GM12878 (cell line): ENCODE measurements around the gene POLR1D. TPM values are rescaled to one million over a fixed set of nuclear protein-coding genes. Genes with fewer than 3 reads are reported as not detected.
"Not testable (repeated sequence)": the region's sequence is repeated elsewhere in the genome, so short reads cannot be mapped to it uniquely, and the experiment has no call there.

Experiments
- ATAC-seq: fragments of 200-7000 bp; cut with Tn5 transposase; 3 replicates; pipeline ENCODE4 v1.9.1; 2020; ENCODE audit warnings: mild to moderate bottlenecking, moderate library complexity
- BruUV-seq: library from RNA; stranded (reverse); fragments of 400-500 nt; replicated peaks from 2 replicates; lab custom pipeline; 2021; lab: Mats Ljungman, UMichigan
- CTCF ChIA-PET: fragments of 300-600 bp; sonication (Branson Sonifier 250); formaldehyde crosslinking; extraction: SDS; loops from one replicate; lab custom pipeline; 2021; ENCODE audit warnings: inconsistent platforms; lab: Yijun Ruan, JAX
- POLR2A ChIA-PET: fragments of 350-600 bp; formaldehyde crosslinking; extraction: SDS; loops from one replicate; lab custom pipeline; 2021; ENCODE audit warnings: inconsistent platforms; lab: Charles Lee
- RAD21 ChIA-PET: fragments of 300-600 bp; sonication (Branson Sonifier 250); formaldehyde crosslinking; loops from one replicate; lab custom pipeline; 2023; ENCODE audit warnings: antibody characterized with exemption; ENCODE audit not compliant: unreplicated experiment; lab: Charles Lee
- SMC1A ChIA-PET: fragments of 300-600 bp; sonication (Branson Sonifier 250); formaldehyde crosslinking; loops from one replicate; lab custom pipeline; 2023; ENCODE audit not compliant: unreplicated experiment, uncharacterized antibody; lab: Charles Lee
- DNase-seq: peaks from one replicate; pipeline ENCODE4 v3.0.0-alpha.2; 2011; ENCODE audit warnings: low read depth, low spot score
- FAIRE-seq: peaks from 3 replicates; lab custom pipeline; 2011; peaks lifted over from hg19 to GRCh38; lab: Jason Lieb, UNC
- H2AFZ ChIP-seq: 2 replicates; pipeline ENCODE4 v1.6.0; 2011; ENCODE audit warnings: low read depth, low read length, control low read depth; ENCODE audit not compliant: control insufficient read depth
- H3K27ac ChIP-seq: 2 replicates; pipeline ENCODE4 v1.5.1; 2011; ENCODE audit warnings: control low read depth; ENCODE audit not compliant: control insufficient read depth, insufficient read depth
- H3K27me3 ChIP-seq, 2 experiments: replicated peaks in 1 of 2; 2 replicates each; pipeline versions ENCODE4 v1.6.0 to v1.6.1; 2011; ENCODE audit warnings: low read length in 1 of 2; ENCODE audit not compliant: control insufficient read depth in 2 of 2, insufficient read depth in 2 of 2
- H3K36me3 ChIP-seq, 2 experiments: 2 replicates each; pipeline ENCODE4 v1.5.1; 2011; ENCODE audit warnings: low read length in 1 of 2; ENCODE audit not compliant: control insufficient read depth in 2 of 2, insufficient read depth in 2 of 2
- H3K4me1 ChIP-seq: 2 replicates; pipeline ENCODE4 v1.6.1; 2011; ENCODE audit warnings: mild to moderate bottlenecking, low read length, moderate library complexity, mixed read lengths; ENCODE audit not compliant: control insufficient read depth, insufficient read depth
- H3K4me2 ChIP-seq: 2 replicates; pipeline ENCODE4 v1.6.0; 2011; ENCODE audit warnings: control low read depth; ENCODE audit not compliant: control insufficient read depth, insufficient read depth
- H3K4me3 ChIP-seq: fragments of 200-600 bp; sonication (generic); 2 replicates; pipeline ENCODE4 v1.5.1; 2016
- H3K79me2 ChIP-seq: 2 replicates; pipeline ENCODE4 v1.6.0; 2011; ENCODE audit warnings: low read length; ENCODE audit not compliant: control insufficient read depth, insufficient read depth
- H3K9ac ChIP-seq: 2 replicates; pipeline ENCODE4 v1.8.0; 2011; ENCODE audit warnings: low read length, control low read depth, mixed read lengths; ENCODE audit not compliant: control insufficient read depth, insufficient read depth
- H3K9me3 ChIP-seq: replicated peaks from 3 replicates; pipeline ENCODE4 v1.5.1; 2011; ENCODE audit warnings: mild to moderate bottlenecking, low read length; ENCODE audit not compliant: control insufficient read depth, insufficient read depth
- H4K20me1 ChIP-seq: 2 replicates; pipeline ENCODE4 v1.6.0; 2011; ENCODE audit not compliant: control insufficient read depth, insufficient read depth
- BCL3 ChIP-seq: IDR thresholded peaks from 2 replicates; pipeline ENCODE4 v1.6.1; 2011; ENCODE audit warnings: borderline replicate concordance, low read depth, mild to moderate bottlenecking, moderate library complexity, low read length; ENCODE audit not compliant: insufficient read depth, poor library complexity, severe bottlenecking
- BCLAF1 ChIP-seq: fragments of 450-650 bp; IDR thresholded peaks from 2 replicates; pipeline ENCODE4 v1.6.1; 2017; ENCODE audit warnings: antibody characterized with exemption, mild to moderate bottlenecking, moderate library complexity
- BRCA1 ChIP-seq: IDR thresholded peaks from 2 replicates; pipeline ENCODE4 v1.6.1; 2011; ENCODE audit warnings: low read depth, low read length, improper control_type of control experiment
- CHD4 ChIP-seq: fragments of 200-600 bp; sonication (generic); IDR thresholded peaks from 2 replicates; pipeline ENCODE4 v1.6.1; 2016; ENCODE audit warnings: mild to moderate bottlenecking
- IKZF1 ChIP-seq: fragments of 450-650 bp; conservative IDR thresholded peaks from 2 replicates; pipeline ENCODE4 v1.6.1; 2017; ENCODE audit warnings: antibody characterized with exemption, mild to moderate bottlenecking
- IRF4 ChIP-seq: IDR thresholded peaks from 2 replicates; pipeline ENCODE4 v1.6.1; 2011; ENCODE audit warnings: low read depth, low read length
- NFXL1 ChIP-seq: fragments of 450-650 bp; IDR thresholded peaks from 2 replicates; pipeline ENCODE4 v1.6.1; 2017; ENCODE audit warnings: antibody characterized with exemption, mild to moderate bottlenecking, borderline replicate concordance
- NR2C2 ChIP-seq: IDR thresholded peaks from 2 replicates; pipeline ENCODE4 v1.6.1; 2011; ENCODE audit warnings: borderline replicate concordance, low read depth; ENCODE audit not compliant: control insufficient read depth, insufficient read length
- STAT3 ChIP-seq: IDR thresholded peaks from 2 replicates; pipeline ENCODE4 v1.6.1; 2011; ENCODE audit warnings: low read depth, low read length, improper control_type of control experiment
- TARDBP ChIP-seq: IDR thresholded peaks from 2 replicates; pipeline ENCODE4 v1.6.1; 2016; ENCODE audit warnings: borderline replicate concordance
- WGBS: methylation state at CpG from one replicate; pipeline ENCODE4 v1.1.6; 2016; ENCODE audit warnings: low lambda C conversion rate; ENCODE audit not compliant: insufficient replicate concordance, insufficient coverage; ENCODE audit errors: missing lambda C conversion rate; 5-methylcytosine and 5-hydroxymethylcytosine counted together
- in situ Hi-C: fragments of 300-500 bp; cut with MboI; formaldehyde crosslinking; loops from 9 replicates; pipeline ENCODE4 v1.14.3; 2018; ENCODE audit warnings: mixed read lengths
- intact Hi-C: fragments of 100-400 bp; cut with micrococcal nuclease; formaldehyde crosslinking; loops from one replicate; pipeline ENCODE4 v1.14.2; 2022; ENCODE audit not compliant: unreplicated experiment
- polyA plus RNA-seq, 11 experiments: library from polyadenylated mRNA; depleted of rRNA in 4 of 11; unstranded in 6 of 11; stranded (reverse) in 5 of 11; fragments of >200 nt; fragmentation: Nextera tagmentation in 4 of 11; fragmentation: Illumina TruSeq in 1 of 11; extraction: Ambion mirVana in 4 of 11; extraction: Trizol in 1 of 11; gene quantifications; 1 replicate in 1 of 11; 2 replicates in 10 of 11; pipeline versions ENCODE4 v1.2.1 to v1.2.3, GENCODE V29; 2011 to 2016; ENCODE audit warnings: inconsistent platforms in 2 of 11, missing spikeins in 2 of 11, low read depth in 1 of 11
- total RNA-seq, 4 experiments: library from RNA; depleted of rRNA in 3 of 4; stranded (reverse); fragments of >200 nt in 3 of 4; fragmentation: Illumina TruSeq in 1 of 4; extraction: Trizol in 1 of 4; gene quantifications; 2 replicates each; pipeline versions ENCODE4 v1.2.1 to v1.2.3, GENCODE V29; 2013 to 2021

The POLR1D gene
- total and polyA plus RNA-seq, 10 of the 15 experiments (the other 5 are each of a cell fraction or from before 2014, with no cell fraction given): 119 to 223 (median 160) TPM

GRCh38 chr13:27628766-27629165 lies 7.1 kb downstream of the POLR1D start:
- H3K27me3 ChIP-seq, BruUV-seq, RAD21 ChIA-PET, H3K9ac ChIP-seq, H3K4me1 ChIP-seq, H2AFZ ChIP-seq, H3K9me3 ChIP-seq, intact Hi-C loops, POLR2A ChIA-PET, ATAC-seq, in situ Hi-C loops, H3K4me3 ChIP-seq, H4K20me1 ChIP-seq, DNase-seq, H3K27ac ChIP-seq, FAIRE-seq, H3K4me2 ChIP-seq: not testable (repeated sequence)
- ChIA-PET CTCF (interaction anchor here (1.1 to 1.6 kb wide), 2 partner anchors 10 to 11 kb away, joined by 3 to 5 read pairs; no protein-coding TSS in a partner anchor), SMC1A (interaction anchor here (0.9 to 1.0 kb wide), 2 partner anchors 8 to 22 kb away, joined by 3 read pairs; partner anchors contain the start of gene LNX2)
- H3K79me2 ChIP-seq: peaks cover 51% of the 10 kb centered on the region
- H3K36me3 ChIP-seq: peaks cover 0 to 12% of the 10 kb centered on the region in 2 experiments; a peak in 2 of 4 replicates
- WGBS: 97% methylated on average over 4 of the region's 4 CpGs

GRCh38 chr13:27631156-27631555 lies 9.5 kb downstream of the POLR1D start:
- Histone ChIP-seq H4K20me1 (peaks cover 5% of the 10 kb centered on the region; the same call in 1 of the 2 replicates), H3K79me2 (peaks cover 28% of the 10 kb centered on the region), H3K9ac (no peak overlapping the region), H3K9me3 (no peaks in the 10 kb centered on the region), H3K4me3 (no peak overlapping the region), H3K27me3 (no peaks in the 10 kb centered on the region), H3K27ac (no peak overlapping the region), H2AFZ (no peak overlapping the region), H3K4me1 (no peaks in the 10 kb centered on the region), H3K36me3 (peaks cover 0 to 14% of the 10 kb centered on the region in 2 experiments; a peak in 2 of 4 replicates), H3K4me2 (no peak overlapping the region)
- intact Hi-C loops: no loop called here
- BruUV-seq: no TSS peak
- no peak for ATAC-seq
- ChIA-PET CTCF (interaction anchor here (1.3 kb wide), 1 partner anchor 11 kb away, joined by 4 read pairs; no protein-coding TSS in a partner anchor), POLR2A (interaction anchor here (1.0 to 1.9 kb wide), 2 partner anchors 10 kb away, joined by 3 to 6 read pairs; partner anchors contain the start of genes LNX2 and POLR1D), RAD21 (interaction anchor here (0.6 kb wide), 1 partner anchor 964 kb away, joined by 3 read pairs; no protein-coding TSS in a partner anchor), SMC1A (interaction anchor here (1.2 to 2.2 kb wide), 3 partner anchors 10 to 26 kb away, joined by 3 to 5 read pairs (median 3); partner anchors contain the start of gene LNX2)
- in situ Hi-C loops: no loop called here
- DNase-seq: no peak
- no peak for FAIRE-seq
- 83% methylated on average over 4 of the region's 4 CpGs for WGBS
- TF ChIP-seq BRCA1 (no peak), IKZF1 (no peak), STAT3 (no peak), NR2C2 (no peak), TARDBP (no peak), IRF4 (no peak), BCL3 (no peak), NFXL1 (no peak), BCLAF1 (no peak), CHD4 (no peak)
